Activated CD8-positive, alpha-beta memory T cell treated with anti-CD3 and anti-CD28 coated beads, Interleukin-2, amount 50 U/mL, for 24 hours (primary cell): ENCODE data around the gene FRS2.
A peak's percentile ranks its signal among the peaks of the same experiment; 100 is the strongest.

Experiments used
- DNase-seq: peaks from one replicate; pipeline ENCODE4 v3.0.0-alpha.2; 2020; ENCODE audit errors: extremely low read depth

Gene FRS2

DNA sequence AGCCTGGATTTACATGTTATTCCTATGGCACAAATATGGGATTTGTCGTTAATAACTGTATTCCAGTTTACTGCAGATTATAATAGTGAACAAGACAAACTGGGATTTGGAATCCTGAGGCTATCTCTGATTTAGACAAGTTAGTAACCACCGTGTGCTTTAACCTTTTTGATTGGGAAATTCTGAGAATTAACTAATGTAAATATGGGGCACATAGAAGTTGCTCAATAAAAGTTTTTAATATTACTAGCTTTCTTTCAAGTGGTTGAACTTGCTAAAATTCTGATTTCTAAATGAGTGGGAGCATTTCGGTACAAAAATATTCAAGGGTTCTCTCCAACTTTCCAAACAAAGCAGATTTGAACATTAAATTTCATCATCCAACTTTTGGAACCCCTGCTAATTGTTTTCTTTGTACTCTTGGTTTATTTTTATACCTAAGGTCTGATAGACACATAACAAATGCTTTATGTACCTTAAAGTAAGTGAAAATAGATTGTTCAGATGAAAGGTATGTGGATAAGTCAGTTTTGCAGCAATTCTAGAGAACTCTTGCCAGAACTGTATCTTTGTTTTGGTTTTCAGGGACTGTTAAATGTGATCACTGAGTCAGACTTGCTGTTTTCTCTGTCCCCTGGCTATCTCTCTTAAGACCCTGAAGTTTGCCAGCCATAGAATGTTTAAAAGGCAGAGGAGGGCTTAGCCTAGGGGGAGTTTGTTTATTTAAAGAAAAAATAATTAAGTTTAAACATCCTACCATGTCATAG is 57.5 kb downstream of the FRS2 start:
- DNase-seq = no peak

DNA sequence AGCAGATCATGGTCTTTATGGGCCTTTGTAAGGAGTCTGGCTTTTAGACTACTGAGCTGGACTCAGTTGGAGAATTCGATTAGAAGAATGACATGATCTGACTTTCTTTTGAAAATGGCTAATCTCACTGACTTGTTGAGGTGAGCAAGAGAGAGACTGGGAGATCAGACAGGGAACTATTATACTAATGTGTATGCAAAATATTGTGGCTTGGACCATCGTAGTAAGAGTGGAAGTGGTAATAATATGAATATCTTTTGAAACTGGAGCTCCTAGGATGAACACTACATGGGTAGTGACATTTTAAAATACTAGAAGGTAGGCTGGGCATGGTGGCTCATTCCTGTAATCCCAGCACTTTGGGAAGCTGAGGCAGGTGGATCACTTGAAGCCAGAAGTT is 58.8 kb downstream of the FRS2 start:
- no peak for DNase-seq

- no peak for DNase-seq
Observed at GRCh38 chr12:69533844-69534243, 63.7 kb downstream of the FRS2 start.

DNA sequence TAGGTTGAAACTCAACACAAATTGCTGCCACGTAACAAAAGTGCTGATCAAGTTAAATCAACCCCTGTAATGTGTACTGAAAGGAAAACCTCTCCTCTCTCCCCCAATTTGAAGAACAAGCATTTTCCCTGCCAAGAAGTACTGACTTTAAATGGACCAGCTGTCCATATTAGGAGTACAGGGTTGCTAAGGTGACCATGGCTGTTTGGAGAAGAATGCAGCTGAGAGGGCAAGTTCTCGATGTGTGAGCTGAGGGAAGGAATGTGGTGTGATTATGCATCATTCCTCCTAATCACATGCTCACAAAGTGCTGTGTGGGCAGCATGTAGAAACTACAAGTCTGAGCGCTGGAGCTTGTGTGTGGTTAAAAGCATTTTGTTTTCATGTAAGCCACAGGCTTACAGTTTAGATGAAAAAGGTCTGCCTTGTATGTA is 64.2 kb downstream of the FRS2 start:
- DNase-seq = no peak

DNA sequence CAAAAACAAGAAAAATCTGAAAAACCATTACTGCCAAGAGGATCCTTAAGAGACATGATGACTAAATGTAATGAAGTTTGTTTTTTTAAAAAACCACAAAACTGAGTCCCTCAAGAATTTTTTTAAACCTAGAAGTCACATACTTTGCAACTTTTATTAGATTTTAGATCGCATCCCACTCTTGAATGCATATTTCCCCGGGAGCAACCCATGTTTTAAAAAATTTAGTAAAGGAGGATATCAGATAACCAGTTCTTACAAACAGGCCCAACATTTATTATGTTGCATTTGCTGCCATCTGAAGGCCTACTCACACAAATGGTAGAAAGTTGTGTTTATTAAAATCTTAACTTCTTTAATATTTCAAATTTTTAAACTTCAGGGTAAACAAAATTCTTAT is 70.8 kb downstream of the FRS2 start:
- no peak for DNase-seq

GRCh38 chr12:69544087-69544486 is 73.9 kb downstream of the FRS2 start:
- DNase-seq = no peak

GRCh38 chr12:69545081-69545480 is 74.9 kb downstream of the FRS2 start:
- no peak for DNase-seq

- no peak for DNase-seq
Observed at GRCh38 chr12:69546693-69547438, 76.7 kb downstream of the FRS2 start.

GRCh38 chr12:69548687-69549086 is 78.5 kb downstream of the FRS2 start:
- no peak for DNase-seq

DNA sequence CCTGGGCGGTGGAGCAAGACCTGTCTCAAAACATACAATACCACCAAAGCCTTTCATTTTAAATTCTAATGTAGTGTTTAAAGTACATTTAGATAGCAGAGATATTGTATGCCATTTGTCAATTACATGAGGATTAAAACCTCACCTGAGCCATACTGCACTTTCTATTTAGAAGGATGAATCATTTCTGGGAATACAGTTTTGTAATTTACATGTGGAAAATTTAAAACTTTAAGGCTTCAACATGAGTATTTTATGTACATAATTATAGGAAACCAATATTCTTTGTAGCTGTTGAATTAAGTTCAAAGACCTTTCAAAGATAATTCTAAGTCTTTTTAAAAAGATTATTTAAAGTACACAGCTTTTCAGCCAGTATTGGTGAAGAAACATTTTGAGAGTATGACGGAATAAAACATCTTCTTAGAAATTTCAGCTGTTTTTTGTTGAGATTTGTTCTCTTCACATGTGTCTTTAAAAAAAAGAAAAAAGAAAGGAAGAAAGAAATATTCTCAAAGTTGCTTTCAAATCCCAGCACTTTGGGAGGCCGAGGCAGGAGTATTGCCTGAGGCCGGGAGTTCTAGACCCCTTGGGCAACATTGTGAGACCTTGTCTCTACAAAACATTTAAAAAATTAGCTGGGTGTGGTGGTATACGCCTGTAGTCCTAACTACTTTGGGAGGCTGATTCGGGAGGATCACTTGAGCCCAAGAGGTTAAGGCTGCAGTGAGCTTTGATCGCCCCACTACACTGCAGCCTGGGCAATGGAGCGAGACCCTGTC is 80.6 kb downstream of the FRS2 start:
- DNase-seq = no peak

DNA sequence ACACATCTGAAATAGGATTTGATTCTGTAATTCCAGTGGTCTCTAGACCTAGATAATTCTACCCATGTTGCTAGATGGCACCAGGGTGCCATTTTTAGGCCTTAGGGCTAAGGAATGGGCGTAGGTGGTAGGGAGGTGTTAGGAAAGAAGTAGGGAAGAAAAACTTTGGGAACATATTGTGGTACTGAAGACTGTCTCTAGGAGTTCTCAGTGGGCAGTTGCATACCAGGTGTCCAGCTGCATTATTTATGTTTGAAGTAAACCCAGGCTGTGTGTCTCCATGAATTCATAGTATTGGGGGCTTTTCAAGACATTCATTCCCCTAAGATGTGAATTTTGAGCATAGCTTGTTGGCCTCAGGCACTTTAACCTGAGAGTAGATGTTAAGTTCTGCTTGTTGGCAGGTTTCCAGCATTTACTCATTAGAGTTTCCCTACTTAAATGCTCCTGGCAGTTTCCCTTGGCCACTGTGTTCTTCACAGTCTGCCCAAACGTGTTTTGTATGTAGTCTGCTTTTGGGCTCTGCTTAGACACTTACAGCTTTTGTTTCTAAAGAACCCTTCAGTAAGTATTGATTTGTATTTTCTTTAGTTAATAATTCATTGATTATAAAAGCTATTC is 83.5 kb downstream of the FRS2 start:
- no peak for DNase-seq

- no peak for DNase-seq
Observed at GRCh38 chr12:69555461-69555860, 85.3 kb downstream of the FRS2 start.

DNA sequence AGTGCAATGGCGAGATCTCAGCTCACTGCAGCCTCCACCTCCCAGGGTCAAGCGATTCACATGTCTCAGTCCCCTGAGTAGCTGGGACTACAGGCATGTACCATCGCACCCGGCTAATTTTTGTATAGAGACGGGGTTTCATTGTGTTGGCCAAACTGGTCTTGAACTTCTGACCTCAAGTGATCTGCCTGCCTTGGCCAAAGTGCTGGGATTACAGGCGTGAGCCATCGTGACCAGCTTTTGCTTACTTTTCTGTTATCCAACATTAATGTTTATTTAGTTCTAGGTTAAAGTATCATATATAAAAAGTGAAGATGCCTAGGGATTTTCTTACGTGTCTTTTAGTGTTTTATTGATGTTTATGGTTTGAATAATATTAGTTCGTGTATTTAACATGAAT is 86.2 kb downstream of the FRS2 start:
- no peak for DNase-seq

GRCh38 chr12:69563166-69563762 is 93.1 kb downstream of the FRS2 start:
- no peak for DNase-seq

- DNase-seq = no peak
Observed at GRCh38 chr12:69566603-69567002, 96.4 kb downstream of the FRS2 start.

DNA sequence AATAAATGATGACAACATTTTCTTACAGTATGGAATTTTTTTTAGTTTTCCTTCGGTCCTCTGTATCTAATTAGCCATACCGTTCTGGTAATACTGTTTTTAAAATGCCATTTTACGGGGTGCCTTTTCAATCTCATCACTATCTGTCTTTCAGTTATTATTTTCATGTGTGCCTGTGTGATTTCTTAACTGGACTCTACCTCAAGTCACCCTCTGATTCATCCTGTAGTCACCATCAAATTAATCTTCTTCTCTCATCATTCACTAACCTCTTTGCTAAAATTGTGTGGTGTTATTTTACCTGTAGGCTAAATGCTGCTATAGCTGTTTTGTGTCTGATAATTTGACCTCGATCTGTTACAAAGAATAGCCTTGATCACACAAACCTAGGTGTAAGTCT is 99.0 kb downstream of the FRS2 start:
- no peak for DNase-seq

DNA sequence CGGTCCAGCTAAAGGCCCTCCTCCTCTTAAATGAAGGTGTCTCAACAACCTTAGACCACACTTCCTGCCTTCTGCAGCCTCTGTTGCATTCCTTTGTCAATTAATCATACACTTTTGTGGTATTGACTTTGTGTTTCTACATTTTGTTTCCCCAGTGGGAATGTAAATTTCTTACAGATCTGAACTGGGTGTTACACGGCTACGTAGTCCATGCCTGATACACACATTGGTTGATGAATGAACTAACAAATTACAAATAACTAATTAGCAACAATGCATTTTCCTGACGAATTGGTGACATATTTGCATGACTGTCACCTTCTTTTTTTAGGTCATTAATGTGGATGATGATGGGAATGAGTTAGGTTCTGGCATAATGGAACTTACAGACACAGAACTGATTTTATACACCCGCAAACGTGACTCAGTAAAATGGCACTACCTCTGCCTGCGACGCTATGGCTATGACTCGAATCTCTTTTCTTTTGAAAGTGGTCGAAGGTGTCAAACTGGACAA is 99.9 kb downstream of the FRS2 start:
- DNase-seq = no peak

- DNase-seq = peak; percentile 9
Observed at GRCh38 chr12:69570545-69571399, 100.6 kb downstream of the FRS2 start.

- no peak for DNase-seq
Observed at GRCh38 chr12:69575346-69575745, 105.2 kb downstream of the FRS2 start.

DNA sequence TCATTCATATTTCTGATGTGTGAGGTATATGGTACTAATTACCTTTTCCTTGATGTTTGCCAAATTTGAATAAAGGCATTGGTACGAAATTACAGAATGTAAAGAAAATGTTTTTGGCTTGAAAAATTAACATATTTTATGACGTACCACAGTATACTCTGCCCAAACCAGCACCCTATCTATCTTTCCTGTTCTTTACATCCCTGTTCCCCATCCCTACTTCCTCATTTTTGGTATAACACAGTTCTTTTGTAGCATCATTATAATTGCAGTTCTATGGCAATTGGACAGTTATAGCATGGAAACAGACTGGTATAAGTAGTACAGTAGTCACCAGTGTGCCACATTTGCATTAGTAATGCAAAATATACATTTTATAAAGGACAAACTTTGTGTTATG is 108.1 kb downstream of the FRS2 start:
- DNase-seq = no peak

GRCh38 chr12:69579029-69579428 is 108.8 kb downstream of the FRS2 start:
- no peak for DNase-seq
